Left kidney (tissue), 2 donors: Measurements from ENCODE around the gene RELN. TPM values are rescaled to one million over a fixed set of nuclear protein-coding genes. Genes with fewer than 3 reads are reported as not detected.
A peak's percentile ranks its signal among the peaks of the same experiment; 100 is the strongest.

Experiments
- DNase-seq: peaks from one replicate; pipeline ENCODE4 v3.0.0-alpha.2; 2013
- polyA plus RNA-seq: library from polyadenylated mRNA; unstranded; fragments of 120-200 nt; gene quantifications from one replicate; pipeline ENCODE4 v1.2.1, GENCODE V29; 2013; ENCODE audit not compliant: insufficient read length

RELN gene
- polyA plus RNA-seq, 1 donor, result 21.8 TPM

- DNase-seq, result no peak
Observed at GRCh38 chr7:103680161-103681144, 309.0 kb downstream of the RELN start.

GRCh38 chr7:103679151-103680132 is 310.0 kb downstream of the RELN start:
- no peak for DNase-seq

GRCh38 chr7:103668279-103668941 is 321.0 kb downstream of the RELN start:
- no peak for DNase-seq

GRCh38 chr7:103666326-103666725 is 323.1 kb downstream of the RELN start:
- DNase-seq, result no peak

GRCh38 chr7:103664577-103664976 is 324.9 kb downstream of the RELN start:
- DNase-seq, result no peak

GRCh38 chr7:103660455-103661371 is 328.7 kb downstream of the RELN start:
- no peak for DNase-seq

- no peak for DNase-seq
Observed at GRCh38 chr7:103658055-103659005, 331.1 kb downstream of the RELN start.

- DNase-seq, result no peak
Observed at GRCh38 chr7:103657474-103657894, 332.0 kb downstream of the RELN start.

GRCh38 chr7:103656221-103656620 is 333.2 kb downstream of the RELN start:
- no peak for DNase-seq

GRCh38 chr7:103651593-103652377 is 337.7 kb downstream of the RELN start:
- DNase-seq, result peak; percentile 25

- no peak for DNase-seq
Observed at GRCh38 chr7:103649052-103649451, 340.4 kb downstream of the RELN start.

- DNase-seq, result no peak
Observed at GRCh38 chr7:103648135-103648534, 341.3 kb downstream of the RELN start.

GRCh38 chr7:103644319-103644718 is 345.1 kb downstream of the RELN start:
- DNase-seq, result no peak

- DNase-seq, result no peak
Observed at GRCh38 chr7:103640031-103640779, 349.3 kb downstream of the RELN start.

- no peak for DNase-seq
Observed at GRCh38 chr7:103637726-103638125, 351.7 kb downstream of the RELN start.

- no peak for DNase-seq
Observed at GRCh38 chr7:103637094-103637493, 352.4 kb downstream of the RELN start.

- no peak for DNase-seq
Observed at GRCh38 chr7:103636153-103636552, 353.3 kb downstream of the RELN start.

GRCh38 chr7:103632972-103633371 is 356.5 kb downstream of the RELN start:
- no peak for DNase-seq
